22Rv1 (cell line): ENCODE measurements around the gene DLD.

Experiments
- CTCF ChIP-seq: fragments of 450-650 bp; IDR thresholded peaks from 2 replicates; pipeline ENCODE4 v1.5.1; 2017; ENCODE audit warnings: mild to moderate bottlenecking
- ZFX ChIP-seq: fragments of 450-650 bp; IDR thresholded peaks from 2 replicates; pipeline ENCODE4 v1.6.1; 2017; ENCODE audit warnings: antibody characterized with exemption, borderline replicate concordance

GRCh38 chr7:107939573-107940489, 48.8 kb downstream of the DLD start:
- TF ChIP-seq CTCF (no peak), ZFX (no peak)
